AG04449 (cell line): ENCODE results near the gene ANO4.

Experiments used
- CTCF ChIA-PET: fragments of 350-600 bp; formaldehyde crosslinking; extraction: SDS; loops from one replicate; lab custom pipeline; 2021; ENCODE audit warnings: antibody characterized with exemption; lab: Yijun Ruan, JAX
- POLR2A ChIA-PET: fragments of 400-600, 350-600 bp; formaldehyde crosslinking; extraction: SDS; loops from one replicate; lab custom pipeline; 2020; ENCODE audit warnings: antibody characterized with exemption, inconsistent platforms; lab: Yijun Ruan, JAX
- DNase-seq: peaks from one replicate; pipeline ENCODE4 v3.0.0-alpha.2; 2010; ENCODE audit warnings: low read depth, low spot score
- H3K4me3 ChIP-seq: 2 replicates; pipeline ENCODE4 v1.5.1; 2011; ENCODE audit warnings: low read depth, mild to moderate bottlenecking, control low read depth, low read length
- CTCF ChIP-seq: IDR thresholded peaks from one replicate; pipeline ENCODE4 v1.5.1; 2011; ENCODE audit warnings: mild to moderate bottlenecking, moderate library complexity, low read length, control low read depth, inconsistent platforms; ENCODE audit not compliant: insufficient read depth; ENCODE audit errors: missing control alignments

ANO4 gene

GRCh38 chr12:100904270-100904669, 109.7 kb downstream of the ANO4 start:
- DNase-seq: no peak
- POLR2A ChIA-PET: no interaction called here
- CTCF ChIA-PET: no interaction called here

GRCh38 chr12:100908501-100908900, 113.9 kb downstream of the ANO4 start:
- DNase-seq: no peak
- ChIA-PET POLR2A (no interaction called here), CTCF (no interaction called here)
- TF ChIP-seq CTCF: no peak
- no peak overlapping the region for H3K4me3 ChIP-seq

More at GRCh38 chr12:100904270-100904669, 109.7 kb downstream of the ANO4 start:
- TF ChIP-seq CTCF: no peak
- H3K4me3 ChIP-seq: no peak overlapping the region

DNA sequence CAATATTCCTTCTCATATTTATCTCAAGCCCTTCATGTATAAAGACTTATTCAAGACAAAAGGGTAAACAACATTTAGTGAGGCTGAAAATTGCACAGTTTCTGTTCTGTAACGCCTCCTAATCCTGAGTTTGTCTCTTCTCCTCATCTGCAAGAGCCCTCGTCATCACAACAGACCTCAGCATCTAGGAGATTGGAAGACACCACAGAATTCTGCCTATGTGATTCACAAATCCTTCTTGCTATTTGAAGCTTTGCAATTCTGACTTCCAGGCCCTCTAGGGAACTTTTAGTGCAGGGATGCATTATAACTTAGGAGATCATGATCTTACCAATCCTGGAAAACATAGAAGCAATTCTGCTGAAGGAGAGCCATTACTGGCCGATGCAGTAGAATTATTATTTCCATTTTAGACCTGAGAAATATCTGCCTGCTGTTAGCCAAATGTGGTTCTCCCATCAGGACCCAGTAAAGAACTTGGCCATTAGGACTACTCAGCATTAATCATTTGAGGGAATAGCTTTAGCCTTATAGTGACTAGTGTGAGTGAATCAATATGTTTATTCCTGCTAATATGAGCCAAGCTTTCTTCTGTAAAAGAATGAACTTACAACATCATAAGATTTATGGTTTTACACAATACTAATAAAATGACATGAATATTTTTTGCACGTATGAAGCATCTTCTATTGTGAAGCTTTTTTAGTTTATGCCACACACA, 119.5 kb downstream of the ANO4 start:
- no peak for DNase-seq
- TF ChIP-seq CTCF: no peak

DNA sequence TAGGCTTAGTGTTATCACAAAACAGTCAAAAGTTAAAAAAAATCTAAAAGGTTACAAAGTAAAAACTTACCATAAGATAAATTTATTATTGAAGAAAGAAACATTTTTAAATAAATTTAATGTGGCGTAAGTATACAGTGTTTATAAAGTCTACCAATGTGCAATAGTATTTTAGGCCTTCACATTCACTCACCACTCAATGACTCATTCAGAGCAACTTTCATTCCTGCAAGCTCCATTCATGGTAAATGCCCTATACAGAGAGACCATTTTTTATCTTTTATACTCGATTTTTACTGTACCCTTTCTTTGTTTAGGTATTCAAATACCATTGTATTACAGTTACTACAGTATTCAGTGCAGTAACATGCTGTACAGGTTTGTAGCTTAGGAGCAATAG, 124.5 kb downstream of the ANO4 start:
- ChIA-PET POLR2A (no interaction called here), CTCF (no interaction called here)
- DNase-seq: no peak
- no peak overlapping the region for H3K4me3 ChIP-seq
- TF ChIP-seq CTCF: no peak

More for the DNA sequence above, 119.5 kb downstream of the ANO4 start:
- H3K4me3 ChIP-seq: no peak overlapping the region
- ChIA-PET POLR2A (no interaction called here), CTCF (no interaction called here)

- DNase-seq: no peak
- ChIA-PET POLR2A (no interaction called here), CTCF (interaction anchor here (0.8 kb wide), 1 partner anchor 9 kb away, joined by 3 read pairs; no protein-coding TSS in a partner anchor)
- no peak for TF ChIP-seq CTCF
- H3K4me3 ChIP-seq: no peak overlapping the region
Measured at GRCh38 chr12:100920493-100920892, 125.9 kb downstream of the ANO4 start.

- ChIA-PET POLR2A (no interaction called here), CTCF (no interaction called here)
- TF ChIP-seq CTCF: no peak
- no peak for DNase-seq
- no peak overlapping the region for H3K4me3 ChIP-seq
Measured at GRCh38 chr12:100926669-100927248, 132.2 kb downstream of the ANO4 start.
